ENCODE results near the gene CLCN5.

CLCN5 gene

DNA sequence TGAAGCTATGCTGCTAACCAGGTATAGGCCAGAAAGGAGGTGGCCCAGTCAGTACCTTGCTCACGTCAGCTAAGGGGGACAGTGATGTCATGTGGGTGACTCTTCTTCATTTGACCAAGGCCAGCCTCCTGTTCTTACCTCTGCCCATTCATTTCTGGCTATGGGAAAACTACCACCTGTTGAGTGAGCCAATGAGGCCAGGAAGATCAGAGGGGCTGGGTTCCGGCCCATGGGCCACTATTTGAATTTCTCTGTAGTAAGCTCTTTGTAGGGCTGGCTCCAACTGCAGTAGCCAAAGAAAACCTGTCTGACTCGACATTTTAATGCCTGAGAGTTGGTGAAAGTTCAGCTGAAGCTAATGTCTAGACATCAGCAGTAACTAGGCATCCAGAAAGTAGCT, 175.8 kb downstream of the CLCN5 start:
- no peak for DNase-seq

DNA sequence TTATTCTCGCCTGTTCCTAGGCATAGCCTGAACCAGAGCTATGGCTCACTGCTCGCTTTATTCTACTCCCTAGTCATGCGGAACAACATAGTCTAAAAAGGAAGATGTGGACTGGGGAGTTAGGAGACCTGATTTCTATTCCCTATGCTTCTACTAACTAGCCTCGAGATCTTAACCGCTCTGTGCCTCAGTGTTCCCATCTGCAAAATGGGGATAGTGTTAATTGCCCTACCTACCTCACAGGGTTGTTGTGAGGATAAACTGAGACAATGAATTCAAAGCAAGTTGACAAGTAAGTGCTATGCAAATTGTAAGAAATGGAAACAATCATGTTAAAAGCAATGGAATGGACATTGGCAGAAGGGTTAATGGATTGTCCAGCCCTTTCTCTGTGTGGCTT, 176.4 kb downstream of the CLCN5 start:
- no peak for DNase-seq

DNA sequence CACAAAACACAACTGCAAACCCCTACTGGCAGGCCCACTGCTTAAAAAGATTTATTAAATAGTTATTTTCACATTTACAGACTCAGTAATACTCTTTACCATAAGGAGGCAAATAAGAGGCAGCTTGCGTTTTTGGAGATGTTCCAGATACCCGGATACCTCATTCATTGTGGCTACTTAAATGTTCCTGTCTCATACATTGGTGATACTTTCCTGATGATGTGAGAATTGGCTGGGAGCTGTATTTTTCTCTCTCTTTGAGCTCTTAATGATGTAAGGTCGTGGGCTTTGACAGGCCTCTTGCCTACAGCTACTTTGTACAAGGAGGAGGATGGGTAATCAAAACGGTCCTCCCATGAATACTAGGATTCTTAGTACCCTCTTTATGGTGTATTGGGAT, 176.9 kb downstream of the CLCN5 start:
- peak; percentile 42 for DNase-seq

DNA sequence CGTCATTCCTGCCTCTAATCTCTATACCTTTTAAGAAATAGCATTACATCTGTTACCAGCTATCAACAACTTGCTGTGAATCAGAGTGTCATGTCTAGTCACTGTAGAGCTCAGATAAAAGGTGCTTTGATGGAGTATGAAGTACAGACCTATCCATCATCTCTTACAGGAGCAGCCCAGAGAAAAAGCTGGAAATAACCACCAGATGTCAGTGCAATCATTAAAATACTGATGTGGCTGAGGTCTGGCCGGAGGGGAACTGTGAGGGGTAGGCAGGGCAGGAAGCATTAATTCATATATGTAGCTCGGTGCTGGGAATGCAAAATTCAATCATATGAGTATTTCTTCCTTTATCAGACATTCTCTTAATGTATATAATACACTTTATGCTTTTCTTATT, 177.8 kb downstream of the CLCN5 start:
- DNase-seq = peak; percentile 11

DNA sequence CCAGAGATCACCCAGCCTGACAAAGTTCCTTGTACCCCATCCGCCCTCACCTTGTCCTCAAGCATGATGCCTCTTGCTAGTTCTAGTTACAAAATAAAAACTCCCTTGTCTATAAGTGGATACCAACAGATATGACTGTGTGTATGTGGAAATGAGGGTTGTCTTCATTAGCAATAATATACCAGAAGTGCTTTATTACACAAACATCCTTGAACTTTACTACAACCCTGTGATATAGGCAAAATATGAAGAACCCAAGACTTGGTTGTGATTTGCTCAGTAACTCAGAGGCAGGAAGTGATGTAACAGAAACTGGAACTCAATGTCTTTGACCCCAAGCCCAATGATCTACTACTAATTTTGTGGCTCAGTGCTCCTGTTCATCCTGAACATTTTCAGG, 180.8 kb downstream of the CLCN5 start:
- DNase-seq = no peak

DNA sequence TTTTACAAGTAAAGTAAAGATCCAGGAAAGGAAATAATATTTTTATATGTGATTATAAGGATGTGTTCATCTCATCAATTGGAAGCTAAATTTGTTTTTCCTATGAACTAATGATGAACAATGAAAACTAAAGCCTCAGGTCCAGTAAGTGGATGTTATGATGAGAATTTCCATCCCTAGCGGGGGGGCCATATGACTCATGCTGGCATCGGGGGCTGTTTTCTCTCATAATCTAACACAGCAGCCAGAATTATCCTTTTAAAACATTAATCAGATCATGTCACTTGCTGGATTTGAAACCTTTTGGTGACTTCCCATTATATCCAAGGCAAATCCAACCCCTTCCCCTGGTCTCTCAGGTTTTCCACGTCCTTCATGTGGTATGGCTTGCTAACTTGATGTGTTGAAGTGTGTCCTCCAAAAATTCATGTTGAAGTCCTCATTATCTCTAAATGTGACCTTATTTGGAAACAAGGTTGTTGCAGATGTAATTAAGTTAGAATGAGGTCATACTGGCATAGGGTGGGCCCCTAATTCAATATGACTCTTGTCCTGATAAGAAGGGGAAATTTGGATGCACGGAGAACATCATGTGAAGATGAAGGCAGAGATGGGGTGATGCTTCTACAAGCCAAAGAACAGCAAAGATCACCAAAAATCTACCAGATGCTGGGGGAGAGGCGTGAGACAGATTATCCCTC, 181.6 kb downstream of the CLCN5 start:
- DNase-seq = peak; percentile 5

DNA sequence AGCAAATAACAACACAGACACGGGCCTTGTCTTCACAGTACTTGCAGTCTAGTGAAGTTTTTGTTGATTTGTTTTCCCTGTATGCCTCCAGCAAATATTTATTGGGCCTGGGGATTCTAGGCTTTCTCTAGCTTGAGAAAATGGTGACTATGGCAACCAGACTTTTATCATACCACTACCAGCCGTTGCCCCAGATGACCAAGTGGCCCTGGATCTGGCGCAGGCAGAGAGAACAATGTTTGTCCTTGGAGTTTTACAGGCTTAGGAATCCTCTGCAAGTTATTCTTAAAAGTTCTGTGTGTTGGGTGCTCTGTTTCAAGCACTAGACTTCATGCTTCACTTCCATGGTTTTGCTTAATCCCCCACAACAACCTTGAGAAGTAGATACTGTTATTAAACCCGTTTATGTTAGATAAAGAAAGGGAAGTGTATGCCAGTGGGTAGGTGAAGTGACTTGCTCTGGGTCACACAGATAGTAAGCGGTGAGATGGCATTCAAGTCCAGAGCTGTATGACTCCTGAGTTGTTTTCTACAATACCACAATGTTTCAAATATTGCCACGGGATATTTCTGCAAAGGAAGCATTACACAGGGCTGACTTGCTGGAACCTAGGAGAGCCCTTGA, 183.8 kb downstream of the CLCN5 start:
- no peak for DNase-seq

DNA sequence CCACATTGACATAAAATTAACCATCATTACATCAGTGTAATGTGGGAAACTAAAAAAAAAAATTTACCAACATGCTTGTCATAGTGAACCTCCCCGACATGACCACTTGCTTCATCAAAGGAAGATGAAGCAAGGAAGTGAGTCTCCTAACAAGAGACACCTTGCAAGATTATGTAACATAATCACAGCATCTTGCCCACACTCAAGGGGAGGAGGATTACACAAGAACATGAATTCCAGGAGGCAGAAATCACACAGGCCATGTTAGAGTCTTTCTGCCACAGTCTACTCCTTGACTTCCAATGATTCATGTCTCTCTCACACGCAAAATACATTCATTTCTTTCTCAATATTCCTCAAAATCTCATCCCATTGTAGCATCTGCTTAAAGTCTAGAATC, 185.1 kb downstream of the CLCN5 start:
- peak; percentile 26 for DNase-seq

DNA sequence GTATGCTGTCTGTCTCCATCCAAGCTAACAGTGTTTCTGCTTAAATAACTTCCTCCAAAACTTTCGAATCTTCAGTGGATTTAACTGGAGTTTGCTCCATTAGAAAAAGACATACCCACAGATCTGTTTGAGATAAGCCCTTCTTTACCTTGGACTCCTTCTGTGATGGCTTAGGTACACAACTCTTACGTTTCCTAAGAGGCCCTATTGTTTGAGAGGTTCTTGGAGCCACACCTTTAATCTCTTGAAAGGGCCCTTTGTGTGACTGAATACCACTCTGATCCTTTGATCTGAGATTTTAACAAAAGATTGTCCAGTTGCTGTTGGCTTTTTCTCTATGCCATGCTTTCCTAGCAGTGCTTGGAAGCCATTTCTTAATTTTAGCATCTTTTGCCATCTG, 185.9 kb downstream of the CLCN5 start:
- DNase-seq = no peak

DNA sequence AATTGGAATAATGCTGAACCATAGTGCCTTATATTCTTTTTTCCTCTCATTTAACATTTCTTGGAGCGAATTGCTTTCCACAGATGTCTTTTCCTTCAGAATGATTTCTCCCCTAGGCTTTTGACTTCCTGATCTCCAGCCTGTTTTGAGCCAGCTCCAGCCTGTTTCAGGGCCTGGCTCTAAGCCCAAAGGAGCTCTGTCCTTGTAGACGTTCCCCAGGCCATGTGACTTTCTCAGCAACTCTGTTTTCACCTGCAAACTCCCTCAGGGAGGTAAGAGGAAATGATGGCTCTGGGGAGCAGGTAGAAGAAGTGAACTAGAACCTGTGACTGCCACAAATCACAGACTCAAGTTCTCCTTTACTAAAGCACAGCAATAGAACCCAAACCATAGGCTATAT, 189.3 kb downstream of the CLCN5 start:
- no peak for DNase-seq

DNA sequence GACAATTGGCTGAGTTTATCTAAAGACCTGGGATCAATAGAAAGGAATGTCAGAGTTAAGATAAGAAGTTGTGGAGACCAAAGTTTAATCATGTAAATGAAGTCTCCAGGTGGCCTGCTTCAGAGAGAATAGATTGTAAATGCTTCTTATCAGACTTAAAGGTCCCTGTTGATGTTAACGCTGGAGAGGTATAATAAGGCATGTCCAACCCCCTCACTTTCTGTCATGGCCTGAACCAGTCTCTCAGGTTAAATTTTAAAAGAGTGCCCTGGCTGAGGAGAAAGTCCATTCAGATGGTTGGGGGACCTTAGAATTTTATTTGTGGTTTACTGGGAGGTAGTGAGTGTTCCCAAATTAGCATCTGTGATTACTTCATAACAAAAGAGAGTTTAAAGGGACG, 191.7 kb downstream of the CLCN5 start:
- DNase-seq = no peak

DNA sequence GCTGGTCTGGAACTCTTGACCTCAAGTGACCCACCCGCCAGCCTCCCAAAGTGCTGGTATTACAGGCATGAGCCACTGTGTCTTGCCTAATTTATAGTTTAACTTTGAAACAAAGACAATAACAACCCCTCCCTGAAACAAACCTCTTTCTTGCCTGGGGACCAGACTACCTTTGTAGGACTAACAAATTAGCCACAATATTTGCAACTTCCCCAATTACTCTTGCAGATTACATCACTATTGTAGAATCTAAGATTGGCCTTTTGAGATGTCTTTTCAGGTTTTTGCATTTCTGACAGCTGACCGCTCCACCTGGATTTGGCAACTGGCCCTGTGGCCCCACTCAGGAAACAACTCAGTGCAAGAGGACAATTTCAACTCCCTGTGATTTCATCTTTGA, 193.6 kb downstream of the CLCN5 start:
- no peak for DNase-seq

DNA sequence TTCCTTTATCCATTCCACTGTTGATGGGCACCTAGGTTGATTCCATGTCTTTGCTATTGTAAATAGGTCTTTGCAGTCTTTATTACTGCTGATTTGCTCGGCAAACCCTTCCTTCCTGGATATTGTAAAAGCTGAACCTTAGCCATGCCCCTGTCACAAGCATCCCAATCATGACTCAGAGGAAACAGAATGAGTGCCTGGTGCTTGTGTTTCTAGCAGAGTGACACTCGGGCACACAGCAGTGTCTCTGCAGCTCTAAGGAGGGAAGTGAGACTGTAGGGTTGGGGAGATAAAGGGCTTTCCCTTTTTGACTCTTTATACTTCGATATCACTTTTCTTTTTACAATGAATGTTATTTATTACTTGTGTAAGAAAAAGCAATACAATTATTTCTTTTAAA, 195.1 kb downstream of the CLCN5 start:
- DNase-seq = no peak

DNA sequence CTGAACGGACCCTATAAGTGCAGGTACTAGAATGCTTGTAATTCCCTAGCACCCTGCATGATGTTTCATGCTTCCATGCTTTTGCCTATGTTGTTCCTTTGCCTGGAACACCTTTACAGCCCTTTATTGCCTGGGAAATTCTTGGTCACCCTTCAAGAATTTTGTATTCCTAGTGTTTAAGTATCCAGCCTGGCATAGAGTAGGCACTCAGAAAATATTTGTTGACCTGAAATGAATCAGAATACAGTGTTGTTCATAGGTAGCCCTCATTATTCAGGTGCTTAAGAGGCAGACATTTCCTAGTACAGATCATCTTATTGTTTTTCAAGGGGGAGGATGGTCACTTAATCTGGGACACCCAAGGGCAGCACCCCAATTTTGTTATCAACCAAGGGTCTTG, 203.1 kb downstream of the CLCN5 start:
- no peak for DNase-seq

DNA sequence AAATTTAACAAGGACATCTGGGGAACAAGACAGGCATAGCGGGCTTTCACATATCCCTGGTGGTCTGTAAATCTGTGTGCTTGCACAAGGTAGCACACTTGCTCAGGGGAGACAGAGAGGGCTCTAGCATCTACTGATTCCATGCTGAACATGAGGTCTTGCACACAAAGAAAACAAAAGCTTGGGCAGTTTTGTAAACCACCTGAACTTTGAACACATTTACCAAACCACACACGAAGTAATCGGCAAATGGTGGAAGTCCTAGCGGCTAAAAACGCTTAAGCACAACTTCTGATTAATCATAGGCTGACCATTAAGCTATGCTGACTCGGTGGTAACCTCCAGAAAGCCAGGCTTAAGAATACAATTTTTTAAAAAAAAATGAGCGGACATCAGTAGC, 225.6 kb downstream of the CLCN5 start:
- no peak for DNase-seq

All from fibroblast of upper back skin (primary cell).